GM18508 (cell line): Measurements from ENCODE around the gene TMEM221.
"Not testable (repeated sequence)": the region's sequence is repeated elsewhere in the genome, so short reads cannot be mapped to it uniquely, and the experiment has no call there.

ENCODE experiments used
- ATAC-seq: cut with Tn5 transposase; IDR thresholded peaks from one replicate; pipeline ENCODE4 v1.9.1; 2021; ENCODE audit warnings: moderate number of reproducible peaks; ENCODE audit not compliant: insufficient read depth, unreplicated experiment

The TMEM221 gene

GRCh38 chr19:17475011-17475540, 26.6 kb upstream of the TMEM221 start:
- ATAC-seq: not testable (repeated sequence)

DNA sequence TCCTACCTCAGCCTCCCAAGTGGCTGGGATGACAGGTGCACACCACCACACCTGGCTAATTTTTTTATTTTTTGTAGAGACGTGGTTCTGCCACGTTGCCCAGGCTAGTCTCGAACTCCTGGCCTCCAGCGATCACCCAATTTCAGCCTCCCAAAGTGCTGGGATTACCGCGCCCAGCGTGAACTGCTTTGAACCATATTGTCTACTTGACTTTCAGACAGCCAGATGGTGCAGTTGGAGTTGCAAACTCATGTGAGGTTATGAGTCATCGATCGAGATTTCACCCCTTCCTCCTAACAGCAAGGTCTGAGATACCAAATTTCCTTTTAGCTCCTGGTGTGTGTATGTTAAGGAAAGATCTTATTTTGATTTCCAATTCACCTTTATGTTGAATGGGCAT, 24.6 kb upstream of the TMEM221 start:
- no peak for ATAC-seq

DNA sequence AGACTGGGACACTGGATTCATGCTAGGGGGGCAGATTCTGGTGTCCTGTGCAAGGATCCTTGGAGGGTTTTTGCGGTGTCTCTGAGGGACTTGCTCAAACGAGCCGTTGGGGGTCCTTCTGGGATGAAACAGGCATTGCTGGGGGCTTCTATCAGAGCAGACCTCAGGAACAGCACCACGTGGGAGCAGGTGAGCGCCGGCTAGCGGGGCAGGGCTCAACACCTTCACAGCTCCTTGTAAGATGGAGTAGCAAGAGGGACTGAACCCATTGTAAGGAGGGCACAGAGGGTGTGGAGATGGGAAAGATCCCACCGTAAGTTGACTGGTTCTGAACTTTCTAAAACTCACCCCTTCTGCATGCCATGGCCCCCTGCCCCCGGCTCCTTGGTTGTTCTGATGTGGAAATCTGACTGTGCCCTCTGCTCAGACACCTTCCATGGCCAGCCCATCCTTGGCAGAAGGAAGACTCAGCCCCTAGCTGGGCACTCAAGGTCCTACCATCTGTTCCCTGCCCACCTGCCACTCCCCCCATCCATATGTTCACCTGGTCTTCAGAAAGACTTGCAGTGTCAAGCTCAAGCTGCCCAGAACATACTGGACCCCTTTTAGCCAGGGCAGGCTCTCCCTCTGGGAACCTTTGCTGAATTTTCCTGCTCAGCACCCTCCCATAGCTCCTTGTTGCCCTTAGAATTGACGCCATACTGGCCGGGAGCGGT, 23.1 kb upstream of the TMEM221 start:
- ATAC-seq: no peak

- ATAC-seq: peak; percentile 38
Measured at GRCh38 chr19:17470068-17470841, 21.8 kb upstream of the TMEM221 start, which contains the start of gene SLC27A1. SLC27A1 (plus strand) TSS chr19:17470524; CDS start chr19:17470541, 17 bp downstream.

DNA sequence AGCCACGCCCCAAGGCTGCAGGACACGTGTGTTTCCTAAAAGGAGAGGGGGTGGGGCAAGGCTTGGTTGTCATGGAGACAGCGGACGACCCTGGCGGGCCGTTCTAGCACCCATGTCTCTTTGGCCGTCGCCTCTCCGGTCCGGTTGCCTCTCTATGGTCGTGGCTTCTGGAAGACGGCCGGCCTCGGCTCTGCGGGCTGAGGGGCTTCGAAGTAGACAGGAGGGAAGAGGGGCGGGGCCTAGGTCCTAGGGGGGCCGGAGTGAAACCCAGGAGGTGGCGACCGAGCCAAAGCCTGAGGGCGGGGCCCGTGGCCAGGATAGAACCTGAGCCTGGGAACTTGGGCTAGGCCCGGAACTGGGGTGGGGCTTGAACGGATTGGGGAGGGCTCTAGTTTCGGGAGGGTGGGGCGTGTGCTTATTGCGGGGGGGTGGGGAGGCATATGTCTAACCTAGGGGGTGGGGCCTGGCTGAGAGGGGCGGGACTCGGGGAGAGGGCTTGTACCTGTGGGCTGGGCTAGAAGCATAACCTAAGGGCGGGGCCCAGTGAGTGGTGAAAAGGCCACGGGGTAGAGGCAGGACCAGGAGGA, 21.1 kb upstream of the TMEM221 start:
- peak; percentile 27 for ATAC-seq

- no peak for ATAC-seq
Measured at GRCh38 chr19:17469092-17469480, 20.6 kb upstream of the TMEM221 start.

GRCh38 chr19:17468302-17469091, 20.0 kb upstream of the TMEM221 start:
- ATAC-seq: no peak

- no peak for ATAC-seq
Measured at GRCh38 chr19:17467471-17468301, 19.2 kb upstream of the TMEM221 start.

DNA sequence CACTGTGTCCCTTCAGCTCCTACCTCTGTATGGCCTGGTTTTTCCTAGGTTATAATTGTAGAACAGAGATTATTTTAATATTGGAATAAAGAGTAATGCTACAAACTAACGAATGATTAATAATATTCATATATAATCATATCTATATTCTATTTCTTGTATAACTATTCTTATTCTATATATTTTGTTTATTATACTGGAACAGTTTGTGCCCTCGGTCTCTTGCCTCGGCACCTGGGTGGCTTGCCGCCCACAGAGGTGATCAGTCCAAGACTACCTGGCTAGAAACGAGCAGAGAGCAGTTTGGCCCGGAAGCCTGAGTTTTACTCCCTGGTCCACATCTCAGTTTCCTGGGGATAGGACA, 18.0 kb upstream of the TMEM221 start:
- ATAC-seq: no peak

DNA sequence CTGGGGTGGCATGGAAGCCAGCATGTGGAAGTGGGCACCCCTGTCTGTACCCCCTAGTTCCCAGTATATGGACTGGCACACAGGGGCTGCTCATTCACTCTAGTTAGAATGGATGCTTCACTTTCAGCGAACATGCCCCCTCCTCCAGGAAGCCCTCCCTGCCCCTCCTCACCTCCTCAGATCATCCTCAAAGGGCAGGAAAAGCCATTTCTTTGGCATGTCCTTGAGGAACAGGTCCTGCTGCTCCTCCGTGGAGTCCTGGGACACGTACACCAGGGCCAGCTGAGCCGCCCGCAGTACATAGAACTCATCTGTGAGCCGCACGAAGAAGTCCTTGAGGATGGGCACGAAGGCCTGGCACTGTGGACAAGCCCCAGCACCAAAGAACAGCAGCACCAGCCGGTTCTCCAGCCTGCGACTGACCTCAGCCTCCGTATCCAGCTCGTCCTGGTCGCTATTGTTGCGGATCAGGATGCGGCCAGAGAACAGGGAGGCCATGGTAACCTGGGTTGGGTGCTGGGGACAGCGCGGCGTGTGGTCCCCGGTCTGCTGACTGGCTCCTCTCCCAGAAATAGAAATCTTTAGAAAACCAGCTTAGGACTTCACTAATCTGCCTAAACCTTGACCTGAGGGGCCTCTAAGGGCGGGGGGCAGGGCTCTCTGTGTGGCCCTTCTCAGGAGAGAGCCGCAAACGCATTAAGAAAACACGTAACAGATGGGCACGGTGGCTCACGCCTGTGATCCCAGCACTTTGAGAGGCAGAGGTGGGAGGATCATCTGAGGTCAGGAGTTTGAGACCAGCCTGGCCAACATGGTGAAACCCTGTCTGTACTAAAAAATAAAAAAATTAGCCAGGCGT, 12.1 kb upstream of the TMEM221 start, which contains the start of gene NXNL1:
Gene NXNL1, minus strand, starts transcription at position 555 of the 859 bp plus-strand sequence. Its CDS starts 57 bp downstream, at position 498.
- ATAC-seq: no peak

DNA sequence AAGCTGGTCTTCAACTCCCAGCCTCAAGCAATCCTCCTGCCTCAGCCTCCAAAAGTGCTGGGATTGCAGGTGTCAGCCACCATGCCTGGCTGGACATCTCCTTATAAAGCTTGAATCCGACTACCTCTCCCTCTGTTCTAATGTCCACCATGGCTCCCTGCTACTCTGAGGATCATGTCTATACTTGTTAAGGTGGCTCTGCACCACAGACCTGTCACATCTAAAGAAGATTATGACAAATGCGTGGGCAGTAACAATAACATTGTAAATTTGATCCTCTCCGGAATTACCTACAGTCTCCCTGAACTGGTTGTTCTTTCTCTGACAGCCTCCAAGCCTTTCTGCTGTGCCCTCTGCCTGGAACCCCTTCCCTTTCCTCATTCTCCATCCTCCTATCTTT, 10.5 kb upstream of the TMEM221 start:
- no peak for ATAC-seq

GRCh38 chr19:17457616-17458015, 9.1 kb upstream of the TMEM221 start:
- no peak for ATAC-seq

DNA sequence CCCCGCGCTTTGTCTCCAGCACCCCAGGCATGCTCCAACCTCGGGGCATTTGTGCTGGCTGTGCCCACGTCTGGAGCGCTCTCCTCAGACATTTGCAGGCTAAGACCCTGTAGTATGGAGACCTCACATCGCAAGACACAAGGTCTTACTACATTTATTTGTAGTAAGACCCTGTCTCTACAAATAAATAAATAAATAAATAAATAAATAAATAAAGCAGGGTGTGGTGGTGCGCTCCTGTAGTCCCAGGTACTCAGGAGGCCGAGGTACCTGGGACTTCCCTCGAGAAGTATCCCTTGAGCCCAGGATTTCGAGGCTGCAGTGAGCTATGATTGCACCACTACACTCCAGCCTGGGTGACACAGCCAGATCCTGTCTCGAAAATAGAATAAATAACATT, 7.7 kb upstream of the TMEM221 start:
- no peak for ATAC-seq

DNA sequence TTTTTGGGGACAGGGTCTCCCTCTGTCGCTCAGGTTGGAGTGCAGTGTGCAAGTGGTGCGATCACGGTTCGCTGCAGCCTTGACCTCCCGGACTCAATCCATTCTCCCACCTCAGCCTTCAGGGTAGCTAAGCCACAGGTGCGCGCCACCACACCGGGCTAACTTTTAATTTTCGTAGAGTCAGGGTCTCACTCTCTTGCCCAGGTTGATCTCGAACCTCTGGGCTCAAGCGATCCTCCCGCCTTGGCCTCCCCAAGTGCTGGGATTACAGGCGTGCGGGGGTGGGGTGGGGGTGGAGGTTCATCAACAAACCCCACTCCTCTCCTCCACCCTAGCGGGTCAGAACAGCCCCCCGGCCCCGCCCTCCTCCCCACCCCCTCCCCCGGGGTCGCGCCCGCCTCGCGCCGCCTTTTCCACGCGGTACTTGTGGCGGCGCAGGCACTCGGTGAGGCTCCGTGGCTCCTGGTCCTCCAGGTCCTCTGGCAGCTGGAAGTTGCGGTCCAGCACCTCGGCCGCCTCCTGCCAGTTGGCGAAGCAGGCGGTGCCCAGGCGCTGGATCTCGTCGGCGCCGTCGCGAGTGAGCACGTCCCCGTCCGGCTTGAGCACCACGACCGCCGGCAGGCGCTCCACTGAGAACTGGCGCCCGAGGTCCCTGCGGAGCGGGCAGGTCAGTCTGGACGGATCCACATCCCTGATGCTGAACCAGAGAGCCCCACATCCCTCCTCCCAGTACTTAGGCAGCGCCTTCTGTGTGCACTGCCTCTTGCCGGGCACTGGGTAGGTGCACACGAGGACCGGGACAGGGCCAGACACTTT, 7.0 kb upstream of the TMEM221 start:
- ATAC-seq: no peak

GRCh38 chr19:17454576-17455071, 6.2 kb upstream of the TMEM221 start:
- ATAC-seq: no peak

- ATAC-seq: no peak
Measured at GRCh38 chr19:17451820-17452219, 3.4 kb upstream of the TMEM221 start.

- ATAC-seq: no peak
Measured at GRCh38 chr19:17450264-17451075, 2.0 kb upstream of the TMEM221 start.
